H1 (cell line): ENCODE results near the gene EZH1. TPM values are rescaled to one million over a fixed set of nuclear protein-coding genes. Genes with fewer than 3 reads are reported as not detected.

Experiments
- CREB1 ChIP-seq: IDR thresholded peaks from 2 replicates; pipeline ENCODE4 v1.6.1; 2012; ENCODE audit warnings: inconsistent platforms
- KDM5A ChIP-seq: fragments of 200-600 bp; IDR thresholded peaks from 2 replicates; pipeline ENCODE4 v1.7.1; 2012; ENCODE audit warnings: mild to moderate bottlenecking, low read length, inconsistent platforms, mixed read lengths
- RFX5 ChIP-seq: IDR thresholded peaks from 2 replicates; pipeline ENCODE4 v1.6.1; 2011; ENCODE audit warnings: low read depth, low read length, improper control_type of control experiment, borderline replicate concordance
- SP2 ChIP-seq: IDR thresholded peaks from 2 replicates; pipeline ENCODE4 v1.6.1; 2012; ENCODE audit warnings: mild to moderate bottlenecking, low read length, inconsistent platforms
- SRF ChIP-seq: IDR thresholded peaks from 2 replicates; pipeline ENCODE4 v1.6.1; 2011; ENCODE audit warnings: mild to moderate bottlenecking, low read depth, low read length, moderate library complexity
- microRNA-seq, 2 experiments: library from miRNA; unstranded; fragments of <30 nt; microRNA quantifications; one replicate each; pipeline versions ENCODE4 to v1.2.0, GENCODE V29; 2016 to 2020; ENCODE audit warnings: borderline microRNAs expressed in 2 of 2, borderline number of aligned reads in 2 of 2, borderline replicate concordance in 1 of 2
- polyA plus RNA-seq, 7 experiments: library from polyadenylated mRNA; depleted of rRNA in 3 of 7; stranded (reverse) in 5 of 7; unstranded in 2 of 7; fragments of >200 nt in 5 of 7; fragments of 200-250 nt in 2 of 7; gene quantifications; 1 replicate in 5 of 7; 2 replicates in 1 of 7; 4 replicates in 1 of 7; pipeline versions ENCODE4 v1.2.1 to v1.2.3, GENCODE V29; 2011 to 2013; ENCODE audit warnings: missing spikeins in 2 of 7, mixed read lengths in 2 of 7
- small RNA-seq: library from polyadenylated mRNA; stranded (forward); fragments of <200 nt; extraction: miRNeasy Mini kit (QIAGEN cat#:217004); gene quantifications from one replicate; pipeline ENCODE3, GENCODE V24; 2013; ENCODE audit not compliant: insufficient read depth
- total RNA-seq: library from RNA; stranded (reverse); fragmentation: NEBNext Ultra II Directional; extraction: Animal tissue kit (Norgen Biotek cat#: 25700); gene quantifications from 2 replicates; pipeline ENCODE4 v1.2.1, GENCODE V29; 2021
- TF ChIP-seq, protein P1 (sequence below): IDR thresholded peaks from 2 replicates; pipeline ENCODE4 v1.6.1; 2012; ENCODE audit warnings: inconsistent platforms

The EZH1 gene
- total and polyA plus RNA-seq, 2 of the 8 experiments (the other 6 are each of a cell fraction or from before 2014, with no cell fraction given): 17.4 to 20.8 TPM

DNA sequence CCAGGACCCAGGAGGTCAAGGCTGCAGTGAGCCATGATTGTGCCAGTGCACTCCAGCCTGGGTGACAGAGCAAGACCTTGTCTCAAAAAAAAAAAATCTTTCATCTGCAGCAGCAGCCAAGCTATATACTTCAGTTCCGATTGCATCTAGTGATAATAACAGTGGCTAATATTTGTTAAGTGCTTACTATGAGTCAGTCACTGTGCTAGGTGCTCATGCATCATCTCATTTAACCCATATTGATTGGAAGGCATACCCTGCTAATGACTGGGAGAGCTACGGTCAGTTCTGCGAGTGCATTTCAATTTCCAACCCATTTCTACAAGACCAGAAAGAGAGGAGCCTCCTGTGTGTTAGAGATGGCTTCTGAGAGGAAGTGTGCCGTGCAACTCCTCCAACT is 93.4 kb downstream of the EZH1 start (continued):
- TF ChIP-seq, protein P1, sequence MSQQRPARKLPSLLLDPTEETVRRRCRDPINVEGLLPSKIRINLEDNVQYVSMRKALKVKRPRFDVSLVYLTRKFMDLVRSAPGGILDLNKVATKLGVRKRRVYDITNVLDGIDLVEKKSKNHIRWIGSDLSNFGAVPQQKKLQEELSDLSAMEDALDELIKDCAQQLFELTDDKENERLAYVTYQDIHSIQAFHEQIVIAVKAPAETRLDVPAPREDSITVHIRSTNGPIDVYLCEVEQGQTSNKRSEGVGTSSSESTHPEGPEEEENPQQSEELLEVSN: no peak
- TF ChIP-seq SP2 (no peak), KDM5A (no peak), CREB1 (no peak), RFX5 (no peak), SRF (no peak)

Small RNA genes within 50 kb of the gene (microRNA-seq; reads per million reads assigned to microRNA genes)
- 0 to 0.23 reads per million in 2 experiments for gene MIR6780A

Small RNA genes within 50 kb of the gene (small RNA-seq; reads per million reads assigned to genes)
- not detected for gene HMGN2P15
- not detected for gene MIR6780A

Other genes with a start within 250 kb of the EZH1 start
- gene NAGLU, start 208.8 kb downstream of the EZH1 start, total RNA-seq: 19.4 and 21.3 TPM in 2 replicates
- 21.6 and 34.5 TPM in 2 replicates for gene NAGLU, start 208.8 kb downstream of the EZH1 start, polyA plus RNA-seq (2011; rRNA removed)
- gene HSD17B1, start 192.1 kb downstream of the EZH1 start, total RNA-seq: 0.88 and 1.1 TPM in 2 replicates
- 1.0 and 1.8 TPM in 2 replicates for gene HSD17B1, start 192.1 kb downstream of the EZH1 start, polyA plus RNA-seq (2011; rRNA removed)
- gene COASY, start 182.9 kb downstream of the EZH1 start, total RNA-seq: 100 and 109 TPM in 2 replicates
- 64.5 and 110 TPM in 2 replicates for gene COASY, start 182.9 kb downstream of the EZH1 start, polyA plus RNA-seq (2011; rRNA removed)
- 27.5 and 34.2 TPM in 2 replicates for gene MLX, start 177.9 kb downstream of the EZH1 start, total RNA-seq
- 25.4 and 27.0 TPM in 2 replicates for gene MLX, start 177.9 kb downstream of the EZH1 start, polyA plus RNA-seq (2011; rRNA removed)
- 21.9 and 22.7 TPM in 2 replicates for gene PSMC3IP, start 167.3 kb downstream of the EZH1 start, total RNA-seq
- gene PSMC3IP, start 167.3 kb downstream of the EZH1 start, polyA plus RNA-seq (2011; rRNA removed): 9.5 and 11.5 TPM in 2 replicates
- gene RETREG3, start 135.7 kb downstream of the EZH1 start, total RNA-seq: 39.6 and 42.6 TPM in 2 replicates
- 23.7 and 27.0 TPM in 2 replicates for gene RETREG3, start 135.7 kb downstream of the EZH1 start, polyA plus RNA-seq (2011; rRNA removed)
- 107 and 109 TPM in 2 replicates for gene TUBG1, start 135.4 kb downstream of the EZH1 start, total RNA-seq
- gene TUBG1, start 135.4 kb downstream of the EZH1 start, polyA plus RNA-seq (2011; rRNA removed): 208 and 276 TPM in 2 replicates
- 13.0 and 14.8 TPM in 2 replicates for gene TUBG2, start 85.8 kb downstream of the EZH1 start, total RNA-seq
- gene TUBG2, start 85.8 kb downstream of the EZH1 start, polyA plus RNA-seq (2011; rRNA removed): 16.6 and 31.2 TPM in 2 replicates
- gene PLEKHH3, start 68.0 kb downstream of the EZH1 start, total RNA-seq: 11.1 and 13.7 TPM in 2 replicates
- gene PLEKHH3, start 68.0 kb downstream of the EZH1 start, polyA plus RNA-seq (2011; rRNA removed): 13.5 and 23.7 TPM in 2 replicates
- gene CCR10, start 63.2 kb downstream of the EZH1 start, total RNA-seq: 0.75 and 1.1 TPM in 2 replicates
- gene CCR10, start 63.2 kb downstream of the EZH1 start, polyA plus RNA-seq (2011; rRNA removed): 4.0 and 5.7 TPM in 2 replicates
- 4.7 and 5.2 TPM in 2 replicates for gene CNTNAP1, start 62.5 kb downstream of the EZH1 start, total RNA-seq
- gene CNTNAP1, start 62.5 kb downstream of the EZH1 start, polyA plus RNA-seq (2011; rRNA removed): 10.0 and 13.5 TPM in 2 replicates
- gene RAMP2, start 16.2 kb upstream of the EZH1 start, total RNA-seq: 12.0 and 13.4 TPM in 2 replicates
- 41.5 and 41.7 TPM in 2 replicates for gene RAMP2, start 16.2 kb upstream of the EZH1 start, polyA plus RNA-seq (2011; rRNA removed)
- gene VPS25, start 28.4 kb upstream of the EZH1 start, total RNA-seq: 83.9 and 88.2 TPM in 2 replicates
- 150 and 188 TPM in 2 replicates for gene VPS25, start 28.4 kb upstream of the EZH1 start, polyA plus RNA-seq (2011; rRNA removed)
- 1.2 and 1.7 TPM in 2 replicates for gene WNK4, start 35.6 kb upstream of the EZH1 start, total RNA-seq
- 0.21 and 0.86 TPM in 2 replicates for gene WNK4, start 35.6 kb upstream of the EZH1 start, polyA plus RNA-seq (2011; rRNA removed)
- gene COA3, start 53.7 kb upstream of the EZH1 start, total RNA-seq: 68.4 and 71.2 TPM in 2 replicates
- gene COA3, start 53.7 kb upstream of the EZH1 start, polyA plus RNA-seq (2011; rRNA removed): 137 and 143 TPM in 2 replicates
- gene CNTD1, start 53.8 kb upstream of the EZH1 start, total RNA-seq: not detected in 2 replicates
- 0.08 TPM in 1 of 2 replicates, not detected in the other for gene CNTD1, start 53.8 kb upstream of the EZH1 start, polyA plus RNA-seq (2011; rRNA removed)
- gene BECN1, start 79.2 kb upstream of the EZH1 start, total RNA-seq: 55.4 and 64.2 TPM in 2 replicates
- gene BECN1, start 79.2 kb upstream of the EZH1 start, polyA plus RNA-seq (2011; rRNA removed): 31.5 and 38.8 TPM in 2 replicates
- gene PSME3, start 88.4 kb upstream of the EZH1 start, total RNA-seq: 223 and 224 TPM in 2 replicates
- gene PSME3, start 88.4 kb upstream of the EZH1 start, polyA plus RNA-seq (2011; rRNA removed): 109 and 149 TPM in 2 replicates
- 4.0 and 4.2 TPM in 2 replicates for gene AOC2, start 99.5 kb upstream of the EZH1 start, total RNA-seq
- gene AOC2, start 99.5 kb upstream of the EZH1 start, polyA plus RNA-seq (2011; rRNA removed): 4.7 and 7.2 TPM in 2 replicates
- gene AOC3, start 106.2 kb upstream of the EZH1 start, total RNA-seq: 2.1 and 2.7 TPM in 2 replicates
- gene AOC3, start 106.2 kb upstream of the EZH1 start, polyA plus RNA-seq (2011; rRNA removed): 2.5 and 4.1 TPM in 2 replicates
- not detected in 2 replicates for gene G6PC1, start 155.8 kb upstream of the EZH1 start, total RNA-seq
- gene G6PC1, start 155.8 kb upstream of the EZH1 start, polyA plus RNA-seq (2011; rRNA removed): 0.02 TPM in 1 of 2 replicates, not detected in the other
- 45.0 and 51.5 TPM in 2 replicates for gene AARSD1, start 219.4 kb upstream of the EZH1 start, total RNA-seq
- gene AARSD1, start 219.4 kb upstream of the EZH1 start, polyA plus RNA-seq (2011; rRNA removed): 43.8 and 58.8 TPM in 2 replicates
- 2.2 and 3.0 TPM in 2 replicates for gene PTGES3L, start 235.0 kb upstream of the EZH1 start, total RNA-seq
- 2.6 and 3.6 TPM in 2 replicates for gene PTGES3L, start 235.0 kb upstream of the EZH1 start, polyA plus RNA-seq (2011; rRNA removed)
- 10.7 and 11.9 TPM in 2 replicates for gene RUNDC1, start 235.5 kb upstream of the EZH1 start, total RNA-seq
- 7.9 and 9.4 TPM in 2 replicates for gene RUNDC1, start 235.5 kb upstream of the EZH1 start, polyA plus RNA-seq (2011; rRNA removed)